ENCODE results near the gene GABRG3.

The GABRG3 gene

GRCh38 chr15:27065785-27066184 is 94.8 kb downstream of the GABRG3 start:
- no peak for DNase-seq

GRCh38 chr15:27066446-27066845 is 95.5 kb downstream of the GABRG3 start:
- no peak for DNase-seq

GRCh38 chr15:27067175-27067574 is 96.2 kb downstream of the GABRG3 start:
- DNase-seq = no peak

GRCh38 chr15:27070841-27071240 is 99.9 kb downstream of the GABRG3 start:
- DNase-seq = no peak

GRCh38 chr15:27074179-27074578 is 103.2 kb downstream of the GABRG3 start:
- DNase-seq = no peak

GRCh38 chr15:27077790-27078189 is 106.8 kb downstream of the GABRG3 start:
- no peak for DNase-seq

GRCh38 chr15:27081676-27082418 is 110.9 kb downstream of the GABRG3 start:
- DNase-seq = no peak

GRCh38 chr15:27082526-27082925 is 111.5 kb downstream of the GABRG3 start:
- DNase-seq = no peak

- no peak for DNase-seq
Observed at GRCh38 chr15:27084844-27085243, 113.9 kb downstream of the GABRG3 start.

GRCh38 chr15:27086149-27086548 is 115.2 kb downstream of the GABRG3 start:
- DNase-seq = no peak

- DNase-seq = no peak
Observed at GRCh38 chr15:27086805-27087204, 115.8 kb downstream of the GABRG3 start.

- no peak for DNase-seq
Observed at GRCh38 chr15:27087651-27088583, 116.9 kb downstream of the GABRG3 start.

- no peak for DNase-seq
Observed at GRCh38 chr15:27088584-27089232, 117.7 kb downstream of the GABRG3 start.

GRCh38 chr15:27089233-27089586 is 118.2 kb downstream of the GABRG3 start:
- DNase-seq = no peak

- no peak for DNase-seq
Observed at GRCh38 chr15:27089676-27090075, 118.7 kb downstream of the GABRG3 start.

GRCh38 chr15:27091270-27091940 is 120.4 kb downstream of the GABRG3 start:
- DNase-seq = no peak

GRCh38 chr15:27092390-27092789 is 121.4 kb downstream of the GABRG3 start:
- no peak for DNase-seq

- no peak for DNase-seq
Observed at GRCh38 chr15:27094235-27094634, 123.3 kb downstream of the GABRG3 start.

GRCh38 chr15:27095886-27096624 is 125.1 kb downstream of the GABRG3 start:
- no peak for DNase-seq

GRCh38 chr15:27097506-27097905 is 126.5 kb downstream of the GABRG3 start:
- no peak for DNase-seq

- DNase-seq = no peak
Observed at GRCh38 chr15:27101982-27102381, 131.0 kb downstream of the GABRG3 start.

- DNase-seq = no peak
Observed at GRCh38 chr15:27111323-27111722, 140.3 kb downstream of the GABRG3 start.
